ENCODE data around the gene SCMH1.

The SCMH1 gene

DNA sequence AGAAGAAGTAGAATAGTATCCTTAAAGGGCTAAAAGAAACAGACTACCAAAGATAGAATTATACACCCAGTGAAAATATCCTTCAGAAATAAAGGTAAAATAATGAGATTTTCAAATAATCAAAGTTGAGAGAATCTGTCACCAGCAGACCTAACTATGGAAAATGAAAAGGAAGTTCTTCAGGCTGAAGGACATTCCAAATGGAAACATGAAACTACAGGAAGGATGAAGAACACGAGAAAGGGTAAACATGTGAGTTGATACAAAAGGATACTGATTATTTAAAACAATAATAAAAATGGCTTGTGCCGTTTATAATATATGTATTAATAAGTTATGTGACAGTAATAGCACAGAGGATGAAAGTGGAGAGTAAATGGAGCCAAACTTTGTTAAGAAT lies 163.5 kb downstream of the SCMH1 start:
- DNase-seq: no peak

DNA sequence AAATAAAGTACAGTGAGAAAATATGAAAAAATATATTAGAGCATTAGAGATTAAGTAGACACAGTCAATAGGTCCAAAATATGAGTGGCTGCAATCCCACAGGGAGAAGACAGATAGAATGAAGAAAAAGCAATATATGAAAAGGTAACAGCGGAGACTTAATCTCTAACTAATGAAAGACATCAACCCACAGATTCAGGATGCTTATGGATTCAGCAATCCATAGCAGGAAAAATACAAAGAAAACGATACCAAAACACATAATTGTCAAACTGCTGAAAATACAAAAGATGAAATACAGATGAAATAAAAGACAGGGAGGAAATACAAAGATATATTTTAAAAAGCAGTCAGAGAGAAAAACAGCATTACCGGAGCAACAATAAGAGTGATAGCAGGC lies 163.9 kb downstream of the SCMH1 start:
- DNase-seq: no peak

- DNase-seq: no peak
Observed at GRCh38 chr1:41073971-41074370, 168.1 kb downstream of the SCMH1 start.

DNA sequence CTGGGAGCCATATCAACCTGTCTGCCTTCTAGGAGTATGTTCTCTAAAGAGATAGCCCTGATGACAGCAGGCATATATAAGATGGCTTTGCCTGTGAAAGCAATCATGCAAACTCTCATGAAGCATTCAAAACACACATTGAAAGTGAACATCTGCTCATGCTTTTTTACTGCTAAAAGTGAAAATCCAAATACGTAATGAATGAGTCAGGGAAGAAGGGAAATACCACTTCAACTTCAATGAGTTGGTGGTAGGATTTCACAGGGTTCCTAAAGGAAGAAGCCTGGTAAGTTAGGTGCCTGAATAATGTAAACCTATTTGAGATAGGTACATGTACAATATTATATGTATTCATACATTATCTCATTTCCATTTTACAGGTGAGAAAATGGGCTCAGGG lies 170.1 kb downstream of the SCMH1 start:
- DNase-seq: no peak

- no peak for DNase-seq
Observed at GRCh38 chr1:41056907-41057306, 185.2 kb downstream of the SCMH1 start.

GRCh38 chr1:41053316-41053715 lies 188.8 kb downstream of the SCMH1 start:
- no peak for DNase-seq

- no peak for DNase-seq
Observed at GRCh38 chr1:41051022-41051421, 191.1 kb downstream of the SCMH1 start.

DNA sequence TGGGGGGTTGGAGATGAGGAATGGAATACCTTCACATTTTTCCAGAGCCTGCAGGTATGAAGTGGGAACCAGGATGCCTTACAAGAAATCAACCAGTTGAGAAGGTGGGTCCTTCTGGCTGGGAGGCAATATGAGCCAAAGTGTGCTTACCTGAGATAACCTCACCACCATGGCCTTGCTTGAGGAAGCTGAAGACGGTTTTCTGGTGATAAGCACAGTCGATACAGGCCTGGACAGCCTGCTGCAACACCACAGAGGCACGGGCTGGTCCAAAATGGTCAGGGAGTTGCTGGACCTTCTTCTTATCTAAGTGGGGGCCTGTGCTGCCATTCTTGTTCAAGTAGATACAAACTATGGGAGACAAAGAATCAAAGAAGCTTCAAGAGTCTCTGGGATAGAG lies 193.6 kb downstream of the SCMH1 start:
- no peak for DNase-seq

GRCh38 chr1:41046347-41046775 lies 195.7 kb downstream of the SCMH1 start:
- no peak for DNase-seq

DNA sequence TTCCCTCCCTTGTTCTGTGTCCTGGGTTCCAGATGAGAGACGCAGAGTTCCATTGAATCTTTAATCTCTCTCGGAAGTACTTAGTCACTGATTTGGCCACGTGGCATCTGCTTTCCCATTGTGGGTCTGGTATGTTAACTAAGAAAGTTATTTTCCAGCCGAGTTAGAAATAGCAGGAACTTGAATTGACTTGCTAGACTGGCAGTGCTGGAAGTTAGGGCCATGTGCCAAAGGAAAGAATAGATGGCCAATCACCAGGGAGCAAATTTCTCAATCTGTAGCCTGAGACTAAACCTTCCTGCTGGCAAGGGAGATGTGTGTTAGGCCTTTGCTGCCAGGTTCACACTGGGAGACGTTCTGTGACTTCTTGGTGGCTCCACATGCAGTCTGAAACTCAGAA lies 196.4 kb downstream of the SCMH1 start:
- DNase-seq: no peak

DNA sequence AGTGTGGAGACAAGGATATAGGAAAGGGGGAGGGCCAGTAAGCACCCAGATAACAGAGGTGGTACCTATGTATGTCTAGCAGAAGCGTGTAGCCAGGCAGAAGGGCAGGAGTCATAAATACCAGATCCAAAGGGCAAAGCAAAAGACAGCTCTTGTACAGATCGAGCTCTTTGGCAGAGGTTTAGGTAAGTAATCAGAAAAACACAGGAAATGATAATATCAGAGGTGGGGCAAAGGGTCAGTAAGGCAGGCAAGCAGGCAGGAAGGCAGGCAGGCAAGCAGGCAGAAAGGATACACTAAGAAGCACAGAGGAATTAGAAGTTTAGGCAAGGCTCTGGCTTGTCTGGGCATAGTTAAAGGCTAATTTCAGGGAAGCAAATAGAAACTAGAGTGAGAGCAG lies 197.9 kb downstream of the SCMH1 start:
- no peak for DNase-seq

- no peak for DNase-seq
Observed at GRCh38 chr1:41041614-41042270, 200.4 kb downstream of the SCMH1 start.

- DNase-seq: no peak
Observed at GRCh38 chr1:41038110-41038509, 204.0 kb downstream of the SCMH1 start.

DNA sequence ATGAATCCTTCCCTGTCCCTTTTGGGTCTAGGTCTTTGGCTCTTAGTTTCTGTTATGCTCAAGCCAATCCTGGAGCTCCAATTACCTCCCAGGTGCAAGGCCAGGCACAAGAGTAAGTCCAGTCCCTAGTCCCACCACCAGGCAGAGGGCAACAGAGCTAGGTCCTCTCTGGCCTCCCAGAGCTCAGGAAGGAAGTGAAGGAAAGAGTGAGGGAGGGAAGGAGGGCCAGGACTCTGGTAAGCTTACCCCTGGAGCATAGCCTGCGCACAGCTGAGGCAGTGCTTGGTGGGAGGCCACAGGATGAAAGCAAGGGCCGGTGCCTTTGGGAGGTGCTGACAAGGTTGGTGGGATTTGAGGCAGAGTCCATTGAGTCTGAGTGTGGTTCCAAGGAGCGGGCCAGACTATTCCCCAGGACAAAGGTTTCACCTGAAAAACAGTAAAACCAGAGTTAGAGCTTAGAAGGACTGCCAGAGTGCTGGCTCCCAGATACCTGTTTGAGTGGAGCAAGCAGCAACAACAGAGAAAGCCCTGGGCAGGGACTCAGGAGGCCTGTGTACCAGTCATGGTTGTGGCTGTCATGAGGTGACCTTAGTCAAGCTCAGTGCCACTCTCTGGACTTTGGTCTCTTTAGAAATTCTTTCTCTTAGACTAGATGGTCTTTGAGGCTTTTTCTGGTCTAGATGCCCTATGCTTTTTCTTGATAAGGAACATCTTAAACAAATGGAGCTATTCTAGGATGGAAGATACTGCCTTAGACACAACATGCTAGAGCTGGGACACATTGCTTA lies 204.8 kb downstream of the SCMH1 start:
- DNase-seq: no peak

DNA sequence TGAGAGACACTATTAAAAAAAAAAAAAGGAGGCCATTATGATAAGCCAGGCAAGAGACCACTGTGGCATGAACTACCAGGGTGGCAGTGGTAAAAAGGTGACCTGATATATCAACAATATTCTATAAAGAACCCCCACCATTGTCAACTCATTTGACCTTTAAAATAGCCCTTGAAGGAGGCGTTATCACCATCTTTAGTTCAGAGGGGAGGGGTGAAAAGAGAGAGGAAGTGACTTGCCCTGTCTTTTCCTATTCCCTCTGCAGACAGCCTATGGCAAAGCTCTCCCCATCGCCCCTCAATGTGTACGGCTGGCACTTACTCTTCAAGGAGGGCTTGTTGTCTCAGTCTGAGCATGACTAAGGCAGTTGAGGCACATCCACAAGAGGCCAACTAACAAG lies 208.8 kb downstream of the SCMH1 start:
- no peak for DNase-seq

GRCh38 chr1:41032147-41032546 lies 210.0 kb downstream of the SCMH1 start:
- DNase-seq: no peak

DNA sequence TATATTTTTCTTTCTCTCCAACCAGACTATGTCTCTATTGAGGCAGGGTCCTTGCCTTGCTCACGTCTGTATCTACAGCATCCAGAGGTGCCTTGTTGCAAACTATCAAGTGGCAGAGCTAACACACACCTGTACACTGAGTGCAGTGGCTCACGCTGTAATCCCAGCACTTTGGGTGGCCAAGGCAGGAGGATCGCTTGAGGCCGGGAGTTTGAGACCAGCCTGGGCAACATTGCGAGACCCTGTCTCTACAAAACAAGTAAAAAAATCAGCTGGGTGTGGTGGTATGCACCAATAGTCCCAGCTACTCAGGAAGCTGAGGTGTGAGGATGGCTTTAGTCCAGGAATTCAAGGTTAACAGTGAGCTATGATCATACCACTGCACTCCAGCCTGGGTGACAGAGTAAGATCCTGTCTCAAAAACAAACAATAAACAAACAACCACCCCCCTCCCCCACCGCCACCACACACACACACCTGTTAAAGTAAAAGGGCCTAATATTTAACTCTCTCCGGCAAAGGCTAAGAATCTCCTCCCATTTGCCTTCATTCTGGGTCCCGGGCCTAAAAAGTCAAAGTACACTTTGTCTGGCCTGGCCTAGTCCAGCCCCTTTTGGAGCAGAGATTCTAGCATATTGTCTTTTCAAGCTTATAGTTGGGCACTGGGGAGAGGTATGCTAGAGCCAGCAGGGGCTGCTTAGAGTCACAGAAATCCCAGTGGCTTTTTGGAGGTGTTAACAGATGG lies 211.1 kb downstream of the SCMH1 start:
- DNase-seq: no peak

DNA sequence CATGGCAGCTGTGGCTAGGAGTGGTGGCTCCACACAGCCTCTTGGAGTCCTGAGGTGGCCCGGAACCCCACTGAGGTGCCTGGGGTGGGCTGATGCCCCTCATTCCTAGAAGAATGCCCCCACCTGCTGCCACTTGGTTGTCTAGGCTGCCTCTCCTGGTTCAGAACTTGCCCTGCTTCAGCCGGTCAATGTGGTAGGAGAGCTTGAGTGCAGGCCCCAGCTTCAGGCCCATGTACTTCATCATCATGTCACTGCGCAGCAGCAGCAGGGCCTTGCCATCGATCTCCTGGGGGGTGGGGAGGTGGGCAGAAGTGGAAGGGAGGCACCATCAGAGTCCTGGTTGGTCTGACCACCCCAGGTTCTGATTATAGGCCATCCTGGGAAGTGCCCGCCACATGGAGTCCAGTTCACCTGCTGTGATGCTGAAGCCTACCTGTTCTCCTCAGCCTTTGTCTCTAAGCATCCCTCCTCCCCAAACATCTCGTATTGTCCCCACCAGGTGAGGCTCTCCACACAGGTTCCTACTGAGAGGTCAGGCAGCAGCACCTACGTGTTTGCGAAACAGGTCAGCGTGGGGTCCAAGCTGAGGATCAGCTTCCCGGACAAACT lies 214.0 kb downstream of the SCMH1 start:
- DNase-seq: no peak

- no peak for DNase-seq
Observed at GRCh38 chr1:41025979-41026819, 215.9 kb downstream of the SCMH1 start.

DNA sequence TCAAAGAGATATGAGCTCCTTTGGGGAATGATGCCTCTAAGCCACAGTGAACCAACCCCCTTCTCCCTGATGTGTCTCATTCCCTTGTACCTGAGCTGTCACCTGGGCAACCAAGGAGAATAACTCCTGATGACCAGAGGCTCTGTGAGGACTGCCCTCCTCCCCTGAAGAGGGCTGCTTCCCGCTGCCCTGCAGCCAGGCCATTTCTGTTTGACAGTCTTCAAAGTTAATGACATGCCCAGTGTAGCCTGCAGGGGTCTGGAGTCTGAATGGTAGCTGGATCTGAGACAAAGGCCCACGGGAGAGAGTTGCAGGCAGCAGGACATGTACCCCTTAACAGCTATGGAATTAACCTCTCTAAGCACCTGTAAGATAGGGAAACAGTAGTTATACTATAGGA lies 217.2 kb downstream of the SCMH1 start:
- DNase-seq: no peak

DNA sequence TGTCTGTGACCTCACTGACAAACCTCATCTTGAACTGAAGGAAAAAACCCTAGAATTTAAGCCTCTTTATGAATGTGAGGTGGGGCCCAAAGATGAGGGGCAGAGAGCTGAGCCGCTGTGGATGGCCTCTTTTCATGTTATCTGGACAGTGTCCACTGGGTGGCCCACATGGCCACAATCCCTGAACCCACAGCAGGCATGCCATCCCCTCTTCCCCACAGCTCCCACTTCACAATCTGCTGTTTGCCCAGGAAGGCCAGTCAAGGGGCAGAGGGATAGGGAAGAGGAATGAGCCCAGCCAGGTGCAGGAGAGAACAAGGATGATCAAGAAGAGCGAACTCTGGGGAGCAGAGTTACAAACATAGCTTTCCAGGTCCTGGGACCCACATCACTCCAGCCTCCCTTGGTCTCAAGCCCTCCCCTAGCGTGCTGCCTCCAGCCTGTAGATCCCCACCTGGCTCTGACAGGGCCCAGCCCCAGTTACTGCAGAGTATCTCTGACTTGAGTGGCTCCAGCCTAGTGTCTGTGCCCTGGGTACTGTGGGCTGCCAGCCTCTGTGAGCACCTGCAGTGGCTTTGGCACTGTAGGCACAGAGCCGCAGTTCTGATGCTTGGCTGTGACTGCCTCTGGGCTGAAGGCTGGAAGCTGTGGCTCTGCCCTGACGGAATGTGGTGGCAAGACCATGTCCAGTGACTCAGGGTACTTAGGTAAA lies 218.7 kb downstream of the SCMH1 start:
- no peak for DNase-seq

- DNase-seq: no peak
Observed at GRCh38 chr1:41022424-41022823, 219.7 kb downstream of the SCMH1 start.

Data from RPMI8226 (cell line).